IMR-90 (cell line): ENCODE data around the gene PKIG. TPM values are rescaled to one million over a fixed set of nuclear protein-coding genes. Genes with fewer than 3 reads are reported as not detected.

Experiments
- ATAC-seq: fragments of 200-7000 bp; cut with Tn5 transposase; 2 replicates; pipeline ENCODE4 v1.9.1; 2020; ENCODE audit warnings: low read depth, mild to moderate bottlenecking, moderate library complexity
- BruUV-seq: library from RNA; stranded (reverse); fragments of 400-500 nt; replicated peaks from 2 replicates; lab custom pipeline; 2021; lab: Mats Ljungman, UMichigan
- CTCF ChIA-PET: fragments of 300-600 bp; formaldehyde crosslinking; extraction: SDS; loops from one replicate; lab custom pipeline; 2021; ENCODE audit warnings: antibody characterized with exemption; lab: Yijun Ruan, JAX
- POLR2A ChIA-PET: fragments of 300-600 bp; sonication (Branson Sonifier 250); formaldehyde crosslinking; loops from one replicate; lab custom pipeline; 2022; ENCODE audit warnings: antibody characterized with exemption; ENCODE audit not compliant: unreplicated experiment; lab: Charles Lee
- DNase-seq: peaks from one replicate; pipeline ENCODE4 v3.0.0; 2013
- H2AFZ ChIP-seq: replicated peaks from 2 replicates; pipeline ENCODE3; 2013; ENCODE audit warnings: low read length, mild to moderate bottlenecking; ENCODE audit not compliant: poor library complexity
- H2AK5ac ChIP-seq: 2 replicates; pipeline ENCODE4 v1.6.1; 2013; ENCODE audit warnings: low read depth, low read length, inconsistent platforms
- H2AK9ac ChIP-seq: replicated peaks from 2 replicates; pipeline ENCODE3; 2013; ENCODE audit warnings: mild to moderate bottlenecking, low read depth, low read length, moderate library complexity; ENCODE audit not compliant: poor library complexity
- H2BK120ac ChIP-seq: 2 replicates; pipeline ENCODE4 v1.6.1; 2013; ENCODE audit warnings: low read depth, low read length, inconsistent platforms
- H2BK15ac ChIP-seq: 3 replicates; pipeline ENCODE4 v1.6.1; 2013; ENCODE audit warnings: low read depth, low read length, inconsistent platforms
- H2BK20ac ChIP-seq: 2 replicates; pipeline ENCODE4 v1.6.1; 2013; ENCODE audit warnings: low read depth, mild to moderate bottlenecking, inconsistent platforms, low read length, moderate library complexity
- H2BK5ac ChIP-seq: 2 replicates; pipeline ENCODE4 v1.6.1; 2013; ENCODE audit warnings: mild to moderate bottlenecking, low read depth, low read length, inconsistent platforms; ENCODE audit not compliant: poor library complexity, severe bottlenecking
- H3K14ac ChIP-seq: replicated peaks from 2 replicates; pipeline ENCODE4 v1.6.1; 2013; ENCODE audit warnings: low read depth, low read length, inconsistent platforms
- H3K18ac ChIP-seq: 2 replicates; pipeline ENCODE4 v1.6.1; 2013; ENCODE audit warnings: low read depth, low read length, control low read depth
- H3K23ac ChIP-seq: 2 replicates; pipeline ENCODE4 v1.6.1; 2013; ENCODE audit warnings: low read depth, low read length, inconsistent platforms
- H3K27ac ChIP-seq: 2 replicates; pipeline ENCODE4 v1.5.1; 2013; ENCODE audit warnings: mild to moderate bottlenecking, control low read depth, low read length; ENCODE audit not compliant: insufficient read depth
- H3K27me3 ChIP-seq: 2 replicates; pipeline ENCODE4 v1.6.1; 2013; ENCODE audit warnings: low read length; ENCODE audit not compliant: control insufficient read depth, insufficient read depth
- H3K36me3 ChIP-seq: 2 replicates; pipeline ENCODE4 v1.6.1; 2013; ENCODE audit warnings: low read length, mixed read lengths; ENCODE audit not compliant: control insufficient read depth, insufficient read depth
- H3K4ac ChIP-seq: 2 replicates; pipeline ENCODE4 v1.6.1; 2013; ENCODE audit warnings: low read depth, low read length, inconsistent platforms
- H3K4me1 ChIP-seq: 2 replicates; pipeline ENCODE4 v1.6.1; 2013; ENCODE audit warnings: low read length, mixed read lengths; ENCODE audit not compliant: control insufficient read depth, insufficient read depth
- H3K4me2 ChIP-seq: 2 replicates; pipeline ENCODE4 v1.6.1; 2013; ENCODE audit warnings: low read depth, mild to moderate bottlenecking, control low read depth, low read length, moderate library complexity
- H3K4me3 ChIP-seq: 2 replicates; pipeline ENCODE4 v1.5.1; 2013; ENCODE audit warnings: low read depth, mild to moderate bottlenecking, control low read depth, low read length, moderate library complexity; ENCODE audit not compliant: insufficient read depth
- H3K56ac ChIP-seq: 2 replicates; pipeline ENCODE4 v1.6.1; 2013; ENCODE audit warnings: low read length, inconsistent platforms; ENCODE audit not compliant: insufficient read depth; ENCODE audit errors: extremely low read depth
- H3K79me1 ChIP-seq, 2 experiments: 2 replicates each; pipeline ENCODE4 v1.6.1; 2013; ENCODE audit warnings: low read length in 2 of 2, inconsistent platforms in 1 of 2, low read depth in 1 of 2
- H3K9ac ChIP-seq: 2 replicates; pipeline ENCODE4 v1.6.1; 2013; ENCODE audit warnings: low read depth, low read length, control low read depth
- H3K9me1 ChIP-seq: 2 replicates; pipeline ENCODE4 v1.6.1; 2013; ENCODE audit warnings: low read length, inconsistent platforms; ENCODE audit not compliant: insufficient read depth
- H3K9me3 ChIP-seq: 2 replicates; pipeline ENCODE4 v1.6.1; 2013; ENCODE audit warnings: low read length; ENCODE audit not compliant: control insufficient read depth, insufficient read depth
- H4K20me1 ChIP-seq: 2 replicates; pipeline ENCODE4 v1.6.1; 2013; ENCODE audit warnings: low read length, inconsistent platforms; ENCODE audit not compliant: insufficient read depth
- H4K5ac ChIP-seq: 2 replicates; pipeline ENCODE4 v1.6.1; 2013; ENCODE audit warnings: mild to moderate bottlenecking, low read depth, low read length, control low read depth
- H4K8ac ChIP-seq, 2 experiments: 2 replicates each; pipeline ENCODE4 v1.6.1; 2013; ENCODE audit warnings: low read depth in 2 of 2, low read length in 2 of 2, control low read depth in 1 of 2, inconsistent platforms in 1 of 2
- H4K91ac ChIP-seq: 2 replicates; pipeline ENCODE4 v1.6.1; 2013; ENCODE audit warnings: low read depth, low read length, inconsistent platforms; ENCODE audit not compliant: insufficient read depth
- BHLHE40 ChIP-seq: fragments of 150-350 bp; IDR thresholded peaks from 2 replicates; pipeline ENCODE4 v1.6.1; 2016; ENCODE audit warnings: mild to moderate bottlenecking, low read depth, low read length
- CHD1 ChIP-seq: IDR thresholded peaks from 2 replicates; pipeline ENCODE4 v1.6.1; 2012; ENCODE audit warnings: low read depth, low read length, improper control_type of control experiment
- CTCF ChIP-seq: conservative IDR thresholded peaks from 2 replicates; pipeline ENCODE4 v1.5.1; 2012; ENCODE audit warnings: mild to moderate bottlenecking, low read depth, low read length, improper control_type of control experiment
- MAZ ChIP-seq: IDR thresholded peaks from 2 replicates; pipeline ENCODE4 v1.6.1; 2012; ENCODE audit warnings: low read depth, mild to moderate bottlenecking, low read length, improper control_type of control experiment, moderate library complexity, borderline replicate concordance
- MXI1 ChIP-seq: IDR thresholded peaks from 2 replicates; pipeline ENCODE4 v1.6.1; 2012; ENCODE audit warnings: low read depth, mild to moderate bottlenecking, low read length, moderate library complexity, borderline replicate concordance
- POLR2A ChIP-seq: IDR thresholded peaks from 2 replicates; pipeline ENCODE4 v1.6.1; 2012; ENCODE audit warnings: mild to moderate bottlenecking, low read depth, low read length
- RAD21 ChIP-seq: IDR thresholded peaks from 2 replicates; pipeline ENCODE4 v1.6.1; 2012; ENCODE audit warnings: low read length, improper control_type of control experiment
- RCOR1 ChIP-seq: IDR thresholded peaks from 2 replicates; pipeline ENCODE4 v1.6.1; 2012; ENCODE audit warnings: mild to moderate bottlenecking, low read length, improper control_type of control experiment; ENCODE audit not compliant: insufficient replicate concordance
- SMC3 ChIP-seq: fragments of 150-350 bp; IDR thresholded peaks from 2 replicates; pipeline ENCODE4 v1.6.1; 2016; ENCODE audit warnings: low read depth, mild to moderate bottlenecking, antibody characterized with exemption, low read length, moderate library complexity
- WGBS, 2 experiments: methylation state at CpG; one replicate each; pipeline versions ENCODE4 v1.1.5 to v1.1.7; 2013; ENCODE audit warnings: missing lambda C conversion rate in 2 of 2; ENCODE audit not compliant: insufficient read length in 1 of 2; ENCODE audit errors: extremely low coverage in 2 of 2; 5-methylcytosine and 5-hydroxymethylcytosine counted together
- dilution Hi-C: fragments of 300-500 bp; cut with HindIII; formaldehyde crosslinking; loops from one replicate; pipeline ENCODE4 v1.14.3; 2018; ENCODE audit warnings: low sequenced_read_pairs; ENCODE audit not compliant: unreplicated experiment
- in situ Hi-C: fragments of 300-500 bp; cut with MboI; formaldehyde crosslinking; loops from 3 replicates; pipeline ENCODE4 v1.14.3; 2019; ENCODE audit warnings: low sequenced_read_pairs, inconsistent platforms, mixed read lengths
- intact Hi-C: fragments of 100-400 bp; cut with micrococcal nuclease; formaldehyde crosslinking; loops from 2 replicates; pipeline ENCODE4 v1.10.0; 2022
- polyA plus RNA-seq, 3 experiments: library from polyadenylated mRNA; depleted of rRNA; stranded (reverse); fragments of >200 nt; gene quantifications; 2 replicates each; pipeline ENCODE4 v1.2.3, GENCODE V29; 2012; ENCODE audit warnings: low replicate concordance in 1 of 3
- total RNA-seq: library from RNA; depleted of rRNA; stranded (reverse); fragments of >200 nt; gene quantifications from 2 replicates; pipeline ENCODE4 v1.2.3, GENCODE V29; 2012
- TF ChIP-seq, protein P1 (sequence below): fragments of 150-350 bp; IDR thresholded peaks from 2 replicates; pipeline ENCODE4 v1.6.1; 2017; ENCODE audit warnings: mild to moderate bottlenecking, antibody characterized with exemption, low read length, low read depth
- TF ChIP-seq, protein P2 (sequence below): fragments of 150-350 bp; IDR thresholded peaks from 2 replicates; pipeline ENCODE4 v1.6.1; 2016; ENCODE audit warnings: low read depth, mild to moderate bottlenecking, low read length, moderate library complexity, borderline replicate concordance

PKIG gene
- total and polyA plus RNA-seq, 2 of the 4 experiments (the other 2 are of a cell fraction): 78.3 to 89.6 TPM

DNA sequence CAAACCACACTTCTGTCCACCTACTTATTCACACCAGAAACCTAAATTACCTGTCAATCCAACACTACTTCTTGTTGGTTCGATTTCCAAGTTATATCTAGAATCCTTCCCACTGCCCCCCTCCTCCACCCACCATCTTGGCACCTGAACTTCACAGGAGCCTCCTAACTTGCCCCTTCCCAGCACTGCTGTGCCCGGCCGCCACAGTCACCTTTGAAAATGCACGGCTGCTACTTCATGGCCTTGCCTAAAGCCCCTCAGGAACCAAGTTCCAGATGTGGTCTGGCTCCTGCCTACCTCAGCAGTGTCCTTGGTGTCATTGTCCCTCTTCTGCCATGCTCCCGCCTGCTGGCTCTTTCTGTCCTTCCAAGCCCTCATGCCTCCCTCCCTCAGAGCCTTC is 31.2 kb downstream of the PKIG start:
- Histone ChIP-seq H3K27ac (no peak overlapping the region), H4K91ac (no peak overlapping the region), H2AK9ac (no peak overlapping the region), H3K23ac (no peak overlapping the region), H3K27me3 (no peaks in the 10 kb centered on the region), H3K14ac (no peak overlapping the region), H2AK5ac (no peak overlapping the region), H3K79me1 (peaks cover 2 to 37% of the 10 kb centered on the region in 2 experiments; a peak in 2 of 4 replicates), H3K9me1 (no peaks in the 10 kb centered on the region), H3K4me3 (no peak overlapping the region), H2AFZ (no peak overlapping the region), H4K20me1 (peaks cover 6% of the 10 kb centered on the region; the same call in 1 of the 2 replicates), H2BK15ac (no peak overlapping the region), H3K56ac (no peak overlapping the region), H4K5ac (no peak overlapping the region), H3K36me3 (peaks cover 35% of the 10 kb centered on the region), H3K9me3 (no peaks in the 10 kb centered on the region), H3K18ac (no peak overlapping the region), H2BK120ac (no peak overlapping the region), H2BK20ac (no peak overlapping the region), H3K4me2 (no peak overlapping the region), H3K4ac (no peak overlapping the region), H2BK5ac (no peak overlapping the region), H3K9ac (no peak overlapping the region), H4K8ac (no peak overlapping the region), H3K4me1 (peaks cover 9% of the 10 kb centered on the region)
- in situ Hi-C loops: loop anchor here (10.0 kb wide), 1 partner anchor 139 kb away; the partner anchor contains the start of gene TTPAL
- DNase-seq: no peak
- CTCF ChIA-PET: no interaction called here
- intact Hi-C loops: loop anchor here (5.0 kb wide), 1 partner anchor 116 kb away; no protein-coding TSS in a partner anchor
- 80% methylated on average over 3 of the region's 5 CpGs; no CpG with 5 or more reads in 1 of the 2 experiments for WGBS, 2 experiments
- TF ChIP-seq RCOR1 (no peak), MAZ (no peak), CHD1 (no peak), RAD21 (no peak), MXI1 (no peak), POLR2A (no peak), SMC3 (no peak), CTCF (no peak), BHLHE40 (no peak)
- TF ChIP-seq, protein P1, sequence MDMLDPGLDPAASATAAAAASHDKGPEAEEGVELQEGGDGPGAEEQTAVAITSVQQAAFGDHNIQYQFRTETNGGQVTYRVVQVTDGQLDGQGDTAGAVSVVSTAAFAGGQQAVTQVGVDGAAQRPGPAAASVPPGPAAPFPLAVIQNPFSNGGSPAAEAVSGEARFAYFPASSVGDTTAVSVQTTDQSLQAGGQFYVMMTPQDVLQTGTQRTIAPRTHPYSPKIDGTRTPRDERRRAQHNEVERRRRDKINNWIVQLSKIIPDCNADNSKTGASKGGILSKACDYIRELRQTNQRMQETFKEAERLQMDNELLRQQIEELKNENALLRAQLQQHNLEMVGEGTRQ: no peak
- TF ChIP-seq, protein P2, sequence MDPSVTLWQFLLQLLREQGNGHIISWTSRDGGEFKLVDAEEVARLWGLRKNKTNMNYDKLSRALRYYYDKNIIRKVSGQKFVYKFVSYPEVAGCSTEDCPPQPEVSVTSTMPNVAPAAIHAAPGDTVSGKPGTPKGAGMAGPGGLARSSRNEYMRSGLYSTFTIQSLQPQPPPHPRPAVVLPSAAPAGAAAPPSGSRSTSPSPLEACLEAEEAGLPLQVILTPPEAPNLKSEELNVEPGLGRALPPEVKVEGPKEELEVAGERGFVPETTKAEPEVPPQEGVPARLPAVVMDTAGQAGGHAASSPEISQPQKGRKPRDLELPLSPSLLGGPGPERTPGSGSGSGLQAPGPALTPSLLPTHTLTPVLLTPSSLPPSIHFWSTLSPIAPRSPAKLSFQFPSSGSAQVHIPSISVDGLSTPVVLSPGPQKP: no peak
- no TSS peak for BruUV-seq
- dilution Hi-C loops: no loop called here
- POLR2A ChIA-PET: no interaction called here
- ATAC-seq: no peak
